ENCODE measurements around the gene TFDP1. TPM values are rescaled to one million over a fixed set of nuclear protein-coding genes. Genes with fewer than 3 reads are reported as not detected.

TFDP1 gene
- total RNA-seq, 2 experiments from 2014 or later = 17.6 to 20.0 TPM

GRCh38 chr13:113641426-113641825, 56.9 kb downstream of the TFDP1 start:
- Mint-ChIP-seq H3K27ac (no peak overlapping the region), H3K27me3 (no peaks in the 10 kb centered on the region), H3K36me3 (ENCODE audit: low read depth) (peaks cover 46% of the 10 kb centered on the region), H3K4me3 (no peak overlapping the region), H3K4me1 (ENCODE audit: low read depth) (peaks cover 22% of the 10 kb centered on the region), H3K9me3 (no peaks in the 10 kb centered on the region)
- H3K27me3 ChIP-seq (ENCODE audit: control insufficient read depth in 1 of 2, insufficient read depth in 2 of 2, low read length in 2 of 2) = no peaks in the 10 kb centered on the region
- no peak overlapping the region for H3K4me3 ChIP-seq (ENCODE audit: low read length)
- ATAC-seq (ENCODE audit: poor library complexity) (no peak), DNase-seq (no peak)
- TF ChIP-seq CTCF (IDR thresholded peaks at IDR 0.05) = no peak
- POLR2A ChIA-PET = no interaction called here
- H3K9me3 ChIP-seq (ENCODE audit: control insufficient read depth in 1 of 2, insufficient read depth in 1 of 2, low read length in 2 of 2) = peaks cover 0 to 8% of the 10 kb centered on the region in 2 experiments
- peaks cover 44% of the 10 kb centered on the region for H3K36me3 ChIP-seq (ENCODE audit: insufficient read depth, low read length)
- intact Hi-C loops (cut with DNase I, micrococcal nuclease) = no loop called here
- CTCF ChIA-PET = no interaction called here
- H3K27ac ChIP-seq (ENCODE audit: low read depth in 1 of 2, low read length in 2 of 2) = no peak overlapping the region
- H3K4me1 ChIP-seq (ENCODE audit: insufficient read depth, low read length) = peaks cover 3% of the 10 kb centered on the region

GRCh38 chr13:113642563-113642962, 58.0 kb downstream of the TFDP1 start:
- Histone ChIP-seq H3K27ac (ENCODE audit: low read depth in 1 of 2, low read length in 2 of 2) (no peak overlapping the region), H3K36me3 (ENCODE audit: insufficient read depth, low read length) (peaks cover 34% of the 10 kb centered on the region), H3K4me3 (ENCODE audit: low read length) (no peak overlapping the region), H3K27me3 (ENCODE audit: control insufficient read depth in 1 of 2, insufficient read depth in 2 of 2, low read length in 2 of 2) (no peaks in the 10 kb centered on the region), H3K4me1 (ENCODE audit: insufficient read depth, low read length) (peaks cover 12% of the 10 kb centered on the region), H3K9me3 (ENCODE audit: control insufficient read depth in 1 of 2, insufficient read depth in 1 of 2, low read length in 2 of 2) (peaks cover 0 to 7% of the 10 kb centered on the region in 2 experiments)
- intact Hi-C loops (cut with DNase I, micrococcal nuclease) = no loop called here
- no peaks in the 10 kb centered on the region for H3K27me3 Mint-ChIP-seq
- ATAC-seq (ENCODE audit: poor library complexity) (no peak), DNase-seq (no peak)
- H3K4me3 Mint-ChIP-seq = no peak overlapping the region
- ChIA-PET POLR2A (no interaction called here), CTCF (no interaction called here)
- no peak for TF ChIP-seq CTCF (IDR thresholded peaks at IDR 0.05)
- H3K4me1 Mint-ChIP-seq (ENCODE audit: low read depth) = peaks cover 34% of the 10 kb centered on the region
- no peaks in the 10 kb centered on the region for H3K9me3 Mint-ChIP-seq
- H3K27ac Mint-ChIP-seq = no peak overlapping the region
- H3K36me3 Mint-ChIP-seq (ENCODE audit: low read depth) = peaks cover 35% of the 10 kb centered on the region

GRCh38 chr13:113643593-113643992, 59.0 kb downstream of the TFDP1 start:
- Histone ChIP-seq H3K36me3 (ENCODE audit: insufficient read depth, low read length) (peaks cover 23% of the 10 kb centered on the region), H3K4me3 (ENCODE audit: low read length) (no peak overlapping the region), H3K27me3 (ENCODE audit: control insufficient read depth in 1 of 2, insufficient read depth in 2 of 2, low read length in 2 of 2) (no peaks in the 10 kb centered on the region), H3K27ac (ENCODE audit: low read depth in 1 of 2, low read length in 2 of 2) (no peak overlapping the region), H3K4me1 (ENCODE audit: insufficient read depth, low read length) (peaks cover 12% of the 10 kb centered on the region), H3K9me3 (ENCODE audit: control insufficient read depth in 1 of 2, insufficient read depth in 1 of 2, low read length in 2 of 2) (peaks cover 0 to 5% of the 10 kb centered on the region in 2 experiments)
- H3K9me3 Mint-ChIP-seq = no peaks in the 10 kb centered on the region
- no peak overlapping the region for H3K27ac Mint-ChIP-seq
- no peaks in the 10 kb centered on the region for H3K27me3 Mint-ChIP-seq
- CTCF ChIA-PET = no interaction called here
- DNase-seq (no peak), ATAC-seq (ENCODE audit: poor library complexity) (no peak)
- intact Hi-C loops (cut with DNase I, micrococcal nuclease) = no loop called here
- POLR2A ChIA-PET = no interaction called here
- H3K36me3 Mint-ChIP-seq (ENCODE audit: low read depth) = peaks cover 27% of the 10 kb centered on the region
- H3K4me1 Mint-ChIP-seq (ENCODE audit: low read depth) = peaks cover 42% of the 10 kb centered on the region
- no peak for TF ChIP-seq CTCF (IDR thresholded peaks at IDR 0.05)
- no peak overlapping the region for H3K4me3 Mint-ChIP-seq

Data from CD4-positive, alpha-beta T cell (primary cell).